H9 (cell line): ENCODE measurements around the gene ATXN10. TPM values are rescaled to one million over a fixed set of nuclear protein-coding genes. Genes with fewer than 3 reads are reported as not detected.

Experiments used
- DNase-seq: peaks from one replicate; pipeline ENCODE4 v3.0.0-alpha.2; 2017
- H2AFZ ChIP-seq: one replicate; pipeline ENCODE4 v1.6.1; 2013; ENCODE audit warnings: mild to moderate bottlenecking, low read length, control low read depth, moderate library complexity
- H2AK5ac ChIP-seq: 2 replicates; pipeline ENCODE4 v1.6.1; 2013; ENCODE audit warnings: low read length, control low read depth, mixed read lengths; ENCODE audit not compliant: insufficient read length
- H2BK120ac ChIP-seq: one replicate; pipeline ENCODE4 v1.6.1; 2013; ENCODE audit warnings: low read depth, mild to moderate bottlenecking, low read length, control low read depth, inconsistent platforms; ENCODE audit not compliant: poor library complexity, severe bottlenecking
- H2BK12ac ChIP-seq: 2 replicates; pipeline ENCODE4 v1.6.1; 2013; ENCODE audit warnings: low read length, control low read depth, mixed read lengths, low read depth; ENCODE audit not compliant: insufficient read length
- H2BK15ac ChIP-seq: 2 replicates; pipeline ENCODE4 v1.6.1; 2013; ENCODE audit warnings: low read depth, low read length, control low read depth
- H2BK20ac ChIP-seq: one replicate; pipeline ENCODE4 v1.6.1; 2013; ENCODE audit warnings: low read depth, mild to moderate bottlenecking, low read length, control low read depth, inconsistent platforms; ENCODE audit not compliant: poor library complexity, severe bottlenecking
- H2BK5ac ChIP-seq: 2 replicates; pipeline ENCODE4 v1.6.1; 2013; ENCODE audit warnings: low read length, control low read depth, mixed read lengths; ENCODE audit not compliant: insufficient read length
- H3K14ac ChIP-seq: 2 replicates; pipeline ENCODE4 v1.6.1; 2013; ENCODE audit warnings: low read length, control low read depth; ENCODE audit not compliant: insufficient read depth
- H3K18ac ChIP-seq: 2 replicates; pipeline ENCODE4 v1.6.1; 2013; ENCODE audit warnings: low read depth, mild to moderate bottlenecking, mixed read lengths, low read length, control low read depth; ENCODE audit not compliant: insufficient read length
- H3K23ac ChIP-seq: 2 replicates; pipeline ENCODE4 v1.6.1; 2013; ENCODE audit warnings: low read length, control low read depth, mixed read lengths, low read depth; ENCODE audit not compliant: insufficient read length
- H3K23me2 ChIP-seq: 2 replicates; pipeline ENCODE4 v1.6.1; 2013; ENCODE audit warnings: low read depth, mild to moderate bottlenecking, mixed read lengths, low read length, control low read depth; ENCODE audit not compliant: insufficient read length, poor library complexity, severe bottlenecking
- H3K27ac ChIP-seq: 2 replicates; pipeline ENCODE4 v1.5.1; 2013; ENCODE audit warnings: low read length, control low read depth, mixed read lengths, low read depth; ENCODE audit not compliant: insufficient read length
- H3K27me3 ChIP-seq: 2 replicates; pipeline ENCODE4 v1.6.1; 2013; ENCODE audit warnings: low read length, control low read depth, inconsistent platforms; ENCODE audit not compliant: insufficient read depth
- H3K4ac ChIP-seq: 2 replicates; pipeline ENCODE4 v1.6.1; 2013; ENCODE audit warnings: low read depth, mild to moderate bottlenecking, control low read depth, inconsistent platforms, low read length, moderate library complexity
- H3K4me1 ChIP-seq: 2 replicates; pipeline ENCODE4 v1.6.1; 2013; ENCODE audit warnings: low read length, control low read depth, inconsistent platforms; ENCODE audit not compliant: insufficient read depth
- H3K4me2 ChIP-seq: 2 replicates; pipeline ENCODE4 v1.6.1; 2013; ENCODE audit warnings: low read length, control low read depth, mixed read lengths; ENCODE audit not compliant: insufficient read length, insufficient read depth
- H3K56ac ChIP-seq: 2 replicates; pipeline ENCODE4 v1.6.1; 2013; ENCODE audit warnings: low read depth, mild to moderate bottlenecking, mixed read lengths, low read length, control low read depth; ENCODE audit not compliant: insufficient read length
- H3K79me1 ChIP-seq: 2 replicates; pipeline ENCODE4 v1.6.1; 2013; ENCODE audit warnings: low read depth, mild to moderate bottlenecking, moderate library complexity, low read length, control low read depth, inconsistent platforms; ENCODE audit not compliant: insufficient read depth, poor library complexity, severe bottlenecking
- H3K79me2 ChIP-seq: 2 replicates; pipeline ENCODE4 v1.6.1; 2013; ENCODE audit warnings: low read length, control low read depth, inconsistent platforms; ENCODE audit not compliant: insufficient read depth
- H3K9ac ChIP-seq: 2 replicates; pipeline ENCODE4 v1.6.1; 2013; ENCODE audit warnings: low read length, control low read depth, mixed read lengths; ENCODE audit not compliant: insufficient read length; ENCODE audit errors: extremely low read depth
- H3K9me3 ChIP-seq: one replicate; pipeline ENCODE4 v1.6.1; 2013; ENCODE audit warnings: low read depth, low read length, inconsistent platforms; ENCODE audit not compliant: control insufficient read depth
- H3T11ph ChIP-seq: one replicate; pipeline ENCODE4 v1.6.1; 2013; ENCODE audit warnings: mild to moderate bottlenecking, low read length, control low read depth, inconsistent platforms
- H4K20me1 ChIP-seq: one replicate; pipeline ENCODE4 v1.6.1; 2013; ENCODE audit not compliant: control insufficient read depth, insufficient read length, insufficient read depth
- H4K5ac ChIP-seq: 2 replicates; pipeline ENCODE4 v1.6.1; 2013; ENCODE audit warnings: low read depth, mild to moderate bottlenecking, mixed read lengths, low read length, control low read depth; ENCODE audit not compliant: insufficient read length
- H4K8ac ChIP-seq: replicated peaks from 2 replicates; pipeline ENCODE4 v1.6.1; 2013; ENCODE audit warnings: low read length, control low read depth, mixed read lengths, low read depth; ENCODE audit not compliant: insufficient read length
- H4K91ac ChIP-seq: 2 replicates; pipeline ENCODE4 v1.6.1; 2013; ENCODE audit warnings: low read depth, mild to moderate bottlenecking, moderate library complexity, mixed read lengths, low read length, control low read depth; ENCODE audit not compliant: insufficient read length
- H3K27ac Mint-ChIP-seq, 3 experiments: 2 replicates in 2 of 3; 3 replicates in 1 of 3; pipeline ENCODE4 v1.8.0; 2020 to 2021; ENCODE audit warnings: mixed read lengths in 3 of 3, mild to moderate bottlenecking in 1 of 3, moderate library complexity in 1 of 3
- H3K27me3 Mint-ChIP-seq: 2 replicates; pipeline ENCODE4 v1.8.0; 2021; ENCODE audit warnings: low read depth, mild to moderate bottlenecking, moderate library complexity, mixed read lengths
- H3K36me3 Mint-ChIP-seq, 3 experiments: 2 replicates in 2 of 3; 3 replicates in 1 of 3; pipeline ENCODE4 v1.8.0; 2020 to 2021; ENCODE audit warnings: low read depth in 3 of 3, mixed read lengths in 3 of 3; ENCODE audit not compliant: insufficient read depth in 1 of 3
- H3K4me1 Mint-ChIP-seq, 2 experiments: 2 replicates each; pipeline ENCODE4 v1.8.0; 2020; ENCODE audit warnings: mixed read lengths in 2 of 2
- H3K4me3 Mint-ChIP-seq, 2 experiments: 2 replicates in 1 of 2; 3 replicates in 1 of 2; pipeline ENCODE4 v1.8.0; 2020 to 2021; ENCODE audit warnings: mild to moderate bottlenecking in 2 of 2, mixed read lengths in 2 of 2, moderate library complexity in 1 of 2
- H3K9me3 Mint-ChIP-seq, 2 experiments: 2 replicates in 1 of 2; 3 replicates in 1 of 2; pipeline ENCODE4 v1.8.0; 2020; ENCODE audit warnings: mild to moderate bottlenecking in 2 of 2, mixed read lengths in 2 of 2, moderate library complexity in 1 of 2
- WGBS: extraction: QIAGEN DNeasy Blood & Tissue Kit; methylation state at CpG from one replicate; pipeline ENCODE4 v1.1.7; 2013; ENCODE audit warnings: missing lambda C conversion rate, low lambda C conversion rate, mixed read lengths; ENCODE audit not compliant: insufficient read length; ENCODE audit errors: extremely low coverage; 5-methylcytosine and 5-hydroxymethylcytosine counted together
- total RNA-seq: library from RNA; stranded (reverse); gene quantifications from 2 replicates; pipeline ENCODE4 v1.2.1, GENCODE V29; 2021
- TF ChIP-seq, protein P1 (sequence below): fragments of 200-600 bp; sonication (generic); conservative IDR thresholded peaks from 3 replicates; pipeline ENCODE4 v1.8.0; 2021; ENCODE audit warnings: antibody characterized with exemption, mild to moderate bottlenecking

ATXN10 gene
- total RNA-seq, 1 experiment from 2014 or later = 210 TPM

DNA sequence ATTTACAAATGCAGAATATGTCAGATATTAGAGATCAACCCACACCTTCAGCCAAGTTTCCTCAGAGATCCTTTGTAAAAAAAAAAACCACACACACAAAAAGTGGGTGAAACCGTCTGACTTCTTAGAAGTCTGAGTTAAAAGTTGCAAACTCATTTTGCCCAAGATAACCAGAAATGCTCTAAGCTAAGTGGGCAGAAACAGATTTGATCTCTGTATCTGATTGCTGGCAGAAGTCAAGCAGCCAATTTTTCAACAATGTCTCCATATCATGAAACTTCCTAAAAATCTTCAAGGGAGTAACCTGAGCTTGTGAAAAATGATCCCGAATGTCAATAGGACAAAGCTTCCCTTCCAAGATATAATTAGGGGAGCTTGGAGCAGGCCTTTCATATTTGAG, 28.6 kb upstream of the ATXN10 start:
- Histone ChIP-seq H3K9ac (no peak overlapping the region), H2AK5ac (no peak overlapping the region), H3K4ac (no peak overlapping the region), H3K27me3 (no peaks in the 10 kb centered on the region; the same call in 1 of the 2 replicates), H3K23ac (no peak overlapping the region), H2BK12ac (no peak overlapping the region), H3K18ac (no peak overlapping the region), H3K79me2 (no peaks in the 10 kb centered on the region), H2BK20ac (no peak overlapping the region), H2BK15ac (no peak overlapping the region), H4K8ac (no peak overlapping the region), H2BK120ac (no peak overlapping the region), H3T11ph (no peak overlapping the region), H3K9me3 (no peaks in the 10 kb centered on the region), H3K4me1 (no peaks in the 10 kb centered on the region; the same call in 1 of the 2 replicates), H3K4me2 (no peak overlapping the region), H2AFZ (no peak overlapping the region), H3K79me1 (no peaks in the 10 kb centered on the region), H2BK5ac (no peak overlapping the region), H4K20me1 (no peaks in the 10 kb centered on the region), H3K23me2 (no peaks in the 10 kb centered on the region), H4K5ac (no peak overlapping the region), H4K91ac (no peak overlapping the region), H3K14ac (no peak overlapping the region), H3K56ac (no peak overlapping the region), H3K27ac (no peak overlapping the region)
- Mint-ChIP-seq H3K27ac (no peak overlapping the region), H3K4me1 (peaks cover 33 to 36% of the 10 kb centered on the region in 2 experiments), H3K9me3 (no peaks in the 10 kb centered on the region), H3K4me3 (no peak overlapping the region), H3K36me3 (no peaks in the 10 kb centered on the region), H3K27me3 (peaks cover 60% of the 10 kb centered on the region)
- WGBS = no CpG with 5 or more reads among the region's 2 CpGs
- TF ChIP-seq, protein P1, sequence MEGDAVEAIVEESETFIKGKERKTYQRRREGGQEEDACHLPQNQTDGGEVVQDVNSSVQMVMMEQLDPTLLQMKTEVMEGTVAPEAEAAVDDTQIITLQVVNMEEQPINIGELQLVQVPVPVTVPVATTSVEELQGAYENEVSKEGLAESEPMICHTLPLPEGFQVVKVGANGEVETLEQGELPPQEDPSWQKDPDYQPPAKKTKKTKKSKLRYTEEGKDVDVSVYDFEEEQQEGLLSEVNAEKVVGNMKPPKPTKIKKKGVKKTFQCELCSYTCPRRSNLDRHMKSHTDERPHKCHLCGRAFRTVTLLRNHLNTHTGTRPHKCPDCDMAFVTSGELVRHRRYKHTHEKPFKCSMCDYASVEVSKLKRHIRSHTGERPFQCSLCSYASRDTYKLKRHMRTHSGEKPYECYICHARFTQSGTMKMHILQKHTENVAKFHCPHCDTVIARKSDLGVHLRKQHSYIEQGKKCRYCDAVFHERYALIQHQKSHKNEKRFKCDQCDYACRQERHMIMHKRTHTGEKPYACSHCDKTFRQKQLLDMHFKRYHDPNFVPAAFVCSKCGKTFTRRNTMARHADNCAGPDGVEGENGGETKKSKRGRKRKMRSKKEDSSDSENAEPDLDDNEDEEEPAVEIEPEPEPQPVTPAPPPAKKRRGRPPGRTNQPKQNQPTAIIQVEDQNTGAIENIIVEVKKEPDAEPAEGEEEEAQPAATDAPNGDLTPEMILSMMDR = no peak
- no peak for DNase-seq
